Epithelial cell of proximal tubule (primary cell): Measurements from ENCODE around the gene KCTD15. TPM values are rescaled to one million over a fixed set of nuclear protein-coding genes. Genes with fewer than 3 reads are reported as not detected.

Experiments
- DNase-seq: peaks from one replicate; pipeline ENCODE4 v3.0.0-alpha.2; 2011; ENCODE audit warnings: low read depth
- H3K4me3 ChIP-seq: 2 replicates; pipeline ENCODE4 v1.5.1; 2011; ENCODE audit warnings: low read depth, mild to moderate bottlenecking, low read length
- total RNA-seq: library from RNA; depleted of rRNA; stranded (reverse); fragments of >200 nt; gene quantifications from 2 replicates; pipeline ENCODE4 v1.2.3, GENCODE V29; 2015
- TF ChIP-seq, protein P1 (sequence below): conservative IDR thresholded peaks from 2 replicates; pipeline ENCODE4 v1.5.1; 2012; ENCODE audit warnings: low read depth, mild to moderate bottlenecking, low read length

Gene KCTD15
- total RNA-seq, 1 donor from 2014 or later = 22.4 TPM

DNA sequence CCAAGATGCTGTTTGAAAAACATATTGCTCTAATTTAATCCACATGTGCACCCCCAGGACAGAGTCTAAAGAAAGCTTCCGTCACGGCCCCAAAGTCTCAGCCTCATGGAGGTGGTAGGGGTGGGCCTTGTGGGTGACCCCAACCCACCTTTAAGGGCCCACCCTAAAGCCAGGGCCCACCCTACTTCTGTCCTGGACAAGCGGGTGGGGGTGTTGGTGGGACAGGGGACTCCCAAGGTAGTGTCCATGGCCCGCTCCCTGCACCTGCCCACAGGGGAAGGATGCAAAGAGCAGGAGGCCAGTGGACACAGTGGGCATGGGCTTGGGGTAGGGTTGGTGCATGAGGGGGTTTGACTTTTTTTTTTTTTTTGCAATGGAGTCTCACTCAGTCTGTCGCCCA is 66.8 kb downstream of the KCTD15 start:
- TF ChIP-seq, protein P1, sequence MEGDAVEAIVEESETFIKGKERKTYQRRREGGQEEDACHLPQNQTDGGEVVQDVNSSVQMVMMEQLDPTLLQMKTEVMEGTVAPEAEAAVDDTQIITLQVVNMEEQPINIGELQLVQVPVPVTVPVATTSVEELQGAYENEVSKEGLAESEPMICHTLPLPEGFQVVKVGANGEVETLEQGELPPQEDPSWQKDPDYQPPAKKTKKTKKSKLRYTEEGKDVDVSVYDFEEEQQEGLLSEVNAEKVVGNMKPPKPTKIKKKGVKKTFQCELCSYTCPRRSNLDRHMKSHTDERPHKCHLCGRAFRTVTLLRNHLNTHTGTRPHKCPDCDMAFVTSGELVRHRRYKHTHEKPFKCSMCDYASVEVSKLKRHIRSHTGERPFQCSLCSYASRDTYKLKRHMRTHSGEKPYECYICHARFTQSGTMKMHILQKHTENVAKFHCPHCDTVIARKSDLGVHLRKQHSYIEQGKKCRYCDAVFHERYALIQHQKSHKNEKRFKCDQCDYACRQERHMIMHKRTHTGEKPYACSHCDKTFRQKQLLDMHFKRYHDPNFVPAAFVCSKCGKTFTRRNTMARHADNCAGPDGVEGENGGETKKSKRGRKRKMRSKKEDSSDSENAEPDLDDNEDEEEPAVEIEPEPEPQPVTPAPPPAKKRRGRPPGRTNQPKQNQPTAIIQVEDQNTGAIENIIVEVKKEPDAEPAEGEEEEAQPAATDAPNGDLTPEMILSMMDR = no peak
- H3K4me3 ChIP-seq = no peak overlapping the region
- no peak for DNase-seq

DNA sequence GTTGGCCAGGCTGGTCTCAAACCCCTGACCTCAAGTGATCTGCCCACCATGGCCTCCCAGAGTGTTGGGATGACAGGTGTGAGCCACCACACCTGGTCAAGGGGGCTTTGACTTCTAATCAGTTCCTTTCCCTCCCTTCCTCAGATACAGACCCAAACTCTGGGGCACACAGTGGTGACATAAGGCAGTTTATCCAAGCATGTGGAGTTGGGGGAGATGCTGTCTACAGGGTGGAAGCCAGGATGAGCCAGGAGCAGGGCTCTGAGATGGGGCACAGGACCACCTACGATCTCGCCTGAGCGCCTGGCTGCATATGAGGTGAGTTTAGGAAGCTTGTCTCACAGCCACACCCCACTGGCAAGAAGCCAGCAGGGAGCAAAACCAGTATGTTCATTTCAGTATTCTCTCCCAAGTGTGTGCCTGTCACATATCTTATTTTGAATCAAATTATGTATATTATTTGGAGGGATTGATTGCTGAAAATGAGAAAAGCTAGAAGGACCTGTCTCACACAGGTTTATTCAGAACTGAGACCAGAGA is 67.7 kb downstream of the KCTD15 start:
- DNase-seq = no peak
- no peak overlapping the region for H3K4me3 ChIP-seq

DNA sequence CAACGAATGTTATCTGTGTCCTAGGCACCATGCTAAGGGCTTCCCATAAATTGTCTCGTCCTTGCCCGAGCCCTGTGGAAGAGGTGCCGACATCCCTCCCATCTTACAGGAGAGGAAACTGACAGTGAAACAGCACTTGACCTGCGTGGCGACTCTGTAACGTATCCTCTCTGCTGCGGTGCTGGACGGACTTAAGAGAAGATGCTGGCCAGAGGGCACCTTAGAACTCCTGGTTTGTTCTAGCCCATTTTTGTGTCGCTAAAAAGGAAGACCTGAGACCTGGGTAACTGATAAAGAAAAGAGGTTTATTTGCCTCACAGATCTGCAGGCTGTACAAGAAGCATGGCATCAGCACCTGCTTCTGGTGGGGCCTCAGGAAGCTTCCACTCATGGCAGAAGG is 68.6 kb downstream of the KCTD15 start:
- H3K4me3 ChIP-seq = no peak overlapping the region
- no peak for DNase-seq
- TF ChIP-seq, protein P1 = no peak

More for the DNA sequence above, 67.7 kb downstream of the KCTD15 start:
- TF ChIP-seq, protein P1 = no peak

Other genes starting within 250 kb of the KCTD15 start
- gene CHST8, start 174.9 kb upstream of the KCTD15 start, total RNA-seq = not detected in 2 replicates